HepG2 (cell line): Measurements from ENCODE around the gene WDR73. TPM values are rescaled to one million over a fixed set of nuclear protein-coding genes. Genes with fewer than 3 reads are reported as not detected.

ENCODE experiments used
- DPF2 ChIP-seq: sonication (generic); formaldehyde crosslinking; IDR thresholded peaks from 2 replicates; pipeline ENCODE4 v1.4.0; 2020; ENCODE audit warnings: mild to moderate bottlenecking, low read depth, missing genetic modification reagents, borderline replicate concordance
- FOXP1 ChIP-seq, 2 experiments: fragments of 450-650 bp in 1 of 2; IDR thresholded peaks; 2 replicates each; pipeline ENCODE4 v1.6.1; 2017 to 2018; ENCODE audit warnings: antibody characterized with exemption in 1 of 2
- NKX3-1 ChIP-seq: sonication (generic); formaldehyde crosslinking; IDR thresholded peaks from 2 replicates; pipeline ENCODE4 v1.5.0; 2020; ENCODE audit warnings: missing genetic modification reagents
- NRL ChIP-seq: sonication (generic); formaldehyde crosslinking; IDR thresholded peaks from 2 replicates; pipeline ENCODE4 v1.5.0; 2020; ENCODE audit warnings: missing genetic modification reagents, mild to moderate bottlenecking, moderate library complexity, borderline replicate concordance
- RARA ChIP-seq: IDR thresholded peaks from 2 replicates; pipeline ENCODE4 v1.6.1; 2016; ENCODE audit warnings: missing genetic modification reagents, missing compliant biosample characterization
- SALL1 ChIP-seq: sonication (generic); formaldehyde crosslinking; IDR thresholded peaks from 2 replicates; pipeline ENCODE4 v1.8.0; 2022; ENCODE audit warnings: mild to moderate bottlenecking, missing genetic modification reagents
- SIX1 ChIP-seq: sonication (generic); formaldehyde crosslinking; IDR thresholded peaks from 2 replicates; pipeline ENCODE4 v1.4.0; 2020; ENCODE audit warnings: missing genetic modification reagents, borderline replicate concordance
- TCF7 ChIP-seq: sonication (generic); IDR thresholded peaks from 2 replicates; pipeline ENCODE4 v1.6.1; 2016; ENCODE audit warnings: antibody characterized with exemption, low read depth
- ZFX ChIP-seq: sonication (generic); formaldehyde crosslinking; IDR thresholded peaks from 2 replicates; pipeline ENCODE4 v1.4.0; 2020; ENCODE audit warnings: mild to moderate bottlenecking, low read depth, missing genetic modification reagents, moderate library complexity
- ZMYM3 ChIP-seq: sonication (generic); formaldehyde crosslinking; IDR thresholded peaks from 2 replicates; pipeline ENCODE4 v1.5.1; 2020; ENCODE audit warnings: mild to moderate bottlenecking, missing genetic modification reagents
- ZNF136 ChIP-seq: sonication (generic); formaldehyde crosslinking; IDR thresholded peaks from 2 replicates; pipeline ENCODE4 v1.8.1; 2022; ENCODE audit warnings: low read depth, mild to moderate bottlenecking, moderate library complexity, missing genetic modification reagents
- ZNF430 ChIP-seq: sonication (generic); formaldehyde crosslinking; IDR thresholded peaks from 2 replicates; pipeline ENCODE4 v1.9.0; 2021; ENCODE audit warnings: mild to moderate bottlenecking, missing genetic modification reagents
- ZNF790 ChIP-seq: sonication (generic); formaldehyde crosslinking; IDR thresholded peaks from 2 replicates; pipeline ENCODE4 v1.8.0; 2022; ENCODE audit warnings: missing genetic modification reagents, mild to moderate bottlenecking, borderline replicate concordance
- polyA plus RNA-seq, 8 experiments: library from polyadenylated mRNA; depleted of rRNA in 3 of 8; stranded (reverse) in 7 of 8; unstranded in 1 of 8; fragments of >200 nt; fragmentation: Illumina TruSeq in 4 of 8; extraction: Trizol in 4 of 8; gene quantifications; 2 replicates each; pipeline versions ENCODE4 v1.2.1 to v1.2.3, GENCODE V29; 2011 to 2016; ENCODE audit warnings: low read depth in 4 of 8, missing spikeins in 1 of 8, mixed read lengths in 1 of 8; ENCODE audit not compliant: insufficient read depth in 1 of 8
- total RNA-seq, 5 experiments: library from RNA; depleted of rRNA; stranded (reverse); fragments of >200 nt; fragmentation: Illumina TruSeq; extraction: Trizol; gene quantifications; 2 replicates each; pipeline ENCODE4 v1.2.3, GENCODE V29; 2016; ENCODE audit warnings: low read depth in 1 of 5
- TF ChIP-seq, protein P1 (sequence below), 2 experiments: sonication (generic) in 1 of 2; formaldehyde crosslinking in 1 of 2; IDR thresholded peaks; 2 replicates each; pipeline versions ENCODE4 v1.5.1 to v1.6.1; 2011 to 2020; ENCODE audit warnings: borderline replicate concordance in 1 of 2, low read depth in 1 of 2, low read length in 1 of 2, mild to moderate bottlenecking in 1 of 2, missing genetic modification reagents in 1 of 2, moderate library complexity in 1 of 2
- TF ChIP-seq, protein P2 (sequence below): sonication (generic); formaldehyde crosslinking; IDR thresholded peaks from 2 replicates; pipeline ENCODE4 v1.8.1; 2023; ENCODE audit warnings: mild to moderate bottlenecking, missing genetic modification reagents
- TF ChIP-seq, protein P3 (sequence below): sonication (generic); formaldehyde crosslinking; IDR thresholded peaks from 2 replicates; pipeline ENCODE4 v1.4.0; 2020; ENCODE audit warnings: mild to moderate bottlenecking, missing genetic modification reagents, borderline replicate concordance
- TF ChIP-seq, protein P4 (sequence below): fragments of 450-650 bp; IDR thresholded peaks from 2 replicates; pipeline ENCODE4 v1.6.1; 2017
- TF ChIP-seq, protein P5 (sequence below): sonication (generic); formaldehyde crosslinking; IDR thresholded peaks from 2 replicates; pipeline ENCODE4 v1.5.1; 2020; ENCODE audit warnings: mild to moderate bottlenecking, missing genetic modification reagents

The WDR73 gene
- total and polyA plus RNA-seq, 2 of the 13 experiments (the other 11 are each of a cell fraction or from before 2014, with no cell fraction given), result 20.0 to 35.5 TPM

DNA sequence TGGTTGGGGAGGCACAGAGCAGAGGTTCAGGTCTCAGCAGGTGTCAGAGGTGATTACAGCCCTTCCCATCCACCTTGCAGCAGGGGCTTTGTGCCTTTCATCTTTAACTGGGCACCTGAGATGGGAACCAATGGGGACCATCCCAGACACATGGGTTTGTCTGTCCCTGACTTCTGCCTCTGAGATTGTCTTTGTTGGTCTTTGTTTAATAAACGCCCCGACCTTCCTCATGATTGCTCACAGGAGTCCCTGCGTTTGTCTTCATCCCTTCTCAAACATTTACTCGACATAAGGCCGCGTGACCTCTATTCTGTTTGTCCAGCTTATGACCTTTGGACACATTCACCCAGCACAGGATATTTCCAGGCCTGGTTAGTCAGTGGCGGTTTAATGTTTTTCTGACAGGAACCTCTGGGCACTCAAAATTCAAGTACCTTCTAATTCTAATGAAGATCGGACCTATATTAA lies 47.4 kb downstream of the WDR73 start (continued):
- TF ChIP-seq, protein P1, sequence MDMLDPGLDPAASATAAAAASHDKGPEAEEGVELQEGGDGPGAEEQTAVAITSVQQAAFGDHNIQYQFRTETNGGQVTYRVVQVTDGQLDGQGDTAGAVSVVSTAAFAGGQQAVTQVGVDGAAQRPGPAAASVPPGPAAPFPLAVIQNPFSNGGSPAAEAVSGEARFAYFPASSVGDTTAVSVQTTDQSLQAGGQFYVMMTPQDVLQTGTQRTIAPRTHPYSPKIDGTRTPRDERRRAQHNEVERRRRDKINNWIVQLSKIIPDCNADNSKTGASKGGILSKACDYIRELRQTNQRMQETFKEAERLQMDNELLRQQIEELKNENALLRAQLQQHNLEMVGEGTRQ (IDR thresholded peaks at IDR 0.05; ENCODE audit: low read depth, low read length), result peak; percentile 67; the same call in 1 of the 2 replicates
- TF ChIP-seq, protein P1 (CRISPR knock-in tag; IDR thresholded peaks at IDR 0.05; ENCODE audit: borderline replicate concordance), result peak; percentile 77; the same call in 1 of the 2 replicates
- TF ChIP-seq, protein P2, sequence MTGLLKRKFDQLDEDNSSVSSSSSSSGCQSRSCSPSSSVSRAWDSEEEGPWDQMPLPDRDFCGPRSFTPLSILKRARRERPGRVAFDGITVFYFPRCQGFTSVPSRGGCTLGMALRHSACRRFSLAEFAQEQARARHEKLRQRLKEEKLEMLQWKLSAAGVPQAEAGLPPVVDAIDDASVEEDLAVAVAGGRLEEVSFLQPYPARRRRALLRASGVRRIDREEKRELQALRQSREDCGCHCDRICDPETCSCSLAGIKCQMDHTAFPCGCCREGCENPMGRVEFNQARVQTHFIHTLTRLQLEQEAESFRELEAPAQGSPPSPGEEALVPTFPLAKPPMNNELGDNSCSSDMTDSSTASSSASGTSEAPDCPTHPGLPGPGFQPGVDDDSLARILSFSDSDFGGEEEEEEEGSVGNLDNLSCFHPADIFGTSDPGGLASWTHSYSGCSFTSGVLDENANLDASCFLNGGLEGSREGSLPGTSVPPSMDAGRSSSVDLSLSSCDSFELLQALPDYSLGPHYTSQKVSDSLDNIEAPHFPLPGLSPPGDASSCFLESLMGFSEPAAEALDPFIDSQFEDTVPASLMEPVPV (CRISPR knock-in tag), result 0 out of 2 replicates have a peak, but pooled peaks have one; percentile 41
- peak; percentile 50; the same call in 1 of the 2 replicates for TF ChIP-seq ZMYM3 (CRISPR knock-in tag)
- TF ChIP-seq, protein P3, sequence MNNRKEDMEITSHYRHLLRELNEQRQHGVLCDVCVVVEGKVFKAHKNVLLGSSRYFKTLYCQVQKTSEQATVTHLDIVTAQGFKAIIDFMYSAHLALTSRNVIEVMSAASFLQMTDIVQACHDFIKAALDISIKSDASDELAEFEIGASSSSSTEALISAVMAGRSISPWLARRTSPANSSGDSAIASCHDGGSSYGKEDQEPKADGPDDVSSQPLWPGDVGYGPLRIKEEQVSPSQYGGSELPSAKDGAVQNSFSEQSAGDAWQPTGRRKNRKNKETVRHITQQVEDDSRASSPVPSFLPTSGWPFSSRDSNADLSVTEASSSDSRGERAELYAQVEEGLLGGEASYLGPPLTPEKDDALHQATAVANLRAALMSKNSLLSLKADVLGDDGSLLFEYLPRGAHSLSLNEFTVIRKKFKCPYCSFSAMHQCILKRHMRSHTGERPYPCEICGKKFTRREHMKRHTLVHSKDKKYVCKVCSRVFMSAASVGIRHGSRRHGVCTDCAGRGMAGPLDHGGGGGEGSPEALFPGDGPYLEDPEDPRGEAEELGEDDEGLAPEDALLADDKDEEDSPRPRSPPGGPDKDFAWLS (CRISPR knock-in tag), result no peak
- TF ChIP-seq ZFX (CRISPR knock-in tag), result peak; percentile 65
- peak; percentile 88 for TF ChIP-seq DPF2 (CRISPR knock-in tag)
- peak; percentile 90 for TF ChIP-seq RARA (CRISPR knock-in tag)
- peak; percentile 26; the same call in 1 of the 2 replicates for TF ChIP-seq ZNF136 (CRISPR knock-in tag)
- no peak for TF ChIP-seq FOXP1 (IDR thresholded peaks at IDR 0.05)
- TF ChIP-seq FOXP1 (CRISPR knock-in tag; IDR thresholded peaks at IDR 0.05), result peak; percentile 66; the same call in 1 of the 2 replicates
- TF ChIP-seq ZNF430 (CRISPR knock-in tag), result peak; percentile 62; the same call in 1 of the 2 replicates
- no peak for TF ChIP-seq NRL
- peak; percentile 86 for TF ChIP-seq TCF7
- TF ChIP-seq, protein P4, sequence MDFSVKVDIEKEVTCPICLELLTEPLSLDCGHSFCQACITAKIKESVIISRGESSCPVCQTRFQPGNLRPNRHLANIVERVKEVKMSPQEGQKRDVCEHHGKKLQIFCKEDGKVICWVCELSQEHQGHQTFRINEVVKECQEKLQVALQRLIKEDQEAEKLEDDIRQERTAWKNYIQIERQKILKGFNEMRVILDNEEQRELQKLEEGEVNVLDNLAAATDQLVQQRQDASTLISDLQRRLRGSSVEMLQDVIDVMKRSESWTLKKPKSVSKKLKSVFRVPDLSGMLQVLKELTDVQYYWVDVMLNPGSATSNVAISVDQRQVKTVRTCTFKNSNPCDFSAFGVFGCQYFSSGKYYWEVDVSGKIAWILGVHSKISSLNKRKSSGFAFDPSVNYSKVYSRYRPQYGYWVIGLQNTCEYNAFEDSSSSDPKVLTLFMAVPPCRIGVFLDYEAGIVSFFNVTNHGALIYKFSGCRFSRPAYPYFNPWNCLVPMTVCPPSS, result no peak
- TF ChIP-seq ZNF790 (CRISPR knock-in tag), result no peak
- TF ChIP-seq SALL1, result peak; percentile 79
- no peak for TF ChIP-seq NKX3-1 (CRISPR knock-in tag)
- TF ChIP-seq SIX1, result peak; percentile 17; the same call in 1 of the 2 replicates
- TF ChIP-seq, protein P5, sequence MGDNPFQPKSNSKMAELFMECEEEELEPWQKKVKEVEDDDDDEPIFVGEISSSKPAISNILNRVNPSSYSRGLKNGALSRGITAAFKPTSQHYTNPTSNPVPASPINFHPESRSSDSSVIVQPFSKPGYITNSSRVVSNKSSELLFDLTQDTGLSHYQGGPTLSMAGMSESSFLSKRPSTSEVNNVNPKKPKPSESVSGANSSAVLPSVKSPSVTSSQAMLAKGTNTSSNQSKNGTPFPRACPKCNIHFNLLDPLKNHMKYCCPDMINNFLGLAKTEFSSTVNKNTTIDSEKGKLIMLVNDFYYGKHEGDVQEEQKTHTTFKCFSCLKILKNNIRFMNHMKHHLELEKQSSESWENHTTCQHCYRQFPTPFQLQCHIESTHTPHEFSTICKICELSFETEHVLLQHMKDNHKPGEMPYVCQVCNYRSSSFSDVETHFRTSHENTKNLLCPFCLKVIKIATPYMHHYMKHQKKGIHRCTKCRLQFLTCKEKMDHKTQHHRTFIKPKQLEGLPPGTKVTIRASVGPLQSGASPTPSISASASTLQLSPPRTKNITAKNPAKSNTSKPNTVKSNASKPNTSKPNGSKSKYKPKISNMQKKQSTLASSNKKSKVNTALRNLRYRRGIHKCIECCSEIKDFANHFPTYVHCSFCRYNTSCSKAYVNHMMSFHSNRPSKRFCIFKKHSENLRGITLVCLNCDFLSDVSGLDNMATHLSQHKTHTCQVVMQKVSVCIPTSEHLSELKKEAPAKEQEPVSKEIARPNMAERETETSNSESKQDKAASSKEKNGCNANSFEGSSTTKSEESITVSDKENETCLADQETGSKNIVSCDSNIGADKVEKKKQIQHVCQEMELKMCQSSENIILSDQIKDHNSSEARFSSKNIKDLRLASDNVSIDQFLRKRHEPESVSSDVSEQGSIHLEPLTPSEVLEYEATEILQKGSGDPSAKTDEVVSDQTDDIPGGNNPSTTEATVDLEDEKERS, result no peak
